Activated naive CD8-positive, alpha-beta T cell treated with anti-CD3 and anti-CD28 coated beads, Interleukin-2, amount 50 U/mL, for 24 hours (primary cell): ENCODE measurements around the gene TRIM41.

ENCODE experiments used
- ATAC-seq: fragments of 150-1000 bp; cut with Tn5 transposase; one replicate; pipeline ENCODE4 v1.10.0; 2021
- DNase-seq: peaks from one replicate; pipeline ENCODE4 v3.0.0; 2021
- H3K27ac Mint-ChIP-seq: one replicate; pipeline ENCODE4 v1.8.0; 2021; ENCODE audit warnings: mild to moderate bottlenecking, mixed read lengths
- H3K27me3 Mint-ChIP-seq: one replicate; pipeline ENCODE4 v1.8.0; 2021; ENCODE audit warnings: mixed read lengths
- H3K36me3 Mint-ChIP-seq: one replicate; pipeline ENCODE4 v1.8.0; 2021; ENCODE audit warnings: low read depth, mixed read lengths
- H3K4me1 Mint-ChIP-seq: one replicate; pipeline ENCODE4 v1.8.0; 2021; ENCODE audit warnings: mixed read lengths
- H3K4me3 Mint-ChIP-seq: one replicate; pipeline ENCODE4 v1.8.0; 2021; ENCODE audit warnings: mild to moderate bottlenecking, moderate library complexity, mixed read lengths
- H3K9me3 Mint-ChIP-seq: one replicate; pipeline ENCODE4 v1.8.0; 2021; ENCODE audit warnings: mixed read lengths

Gene TRIM41

DNA sequence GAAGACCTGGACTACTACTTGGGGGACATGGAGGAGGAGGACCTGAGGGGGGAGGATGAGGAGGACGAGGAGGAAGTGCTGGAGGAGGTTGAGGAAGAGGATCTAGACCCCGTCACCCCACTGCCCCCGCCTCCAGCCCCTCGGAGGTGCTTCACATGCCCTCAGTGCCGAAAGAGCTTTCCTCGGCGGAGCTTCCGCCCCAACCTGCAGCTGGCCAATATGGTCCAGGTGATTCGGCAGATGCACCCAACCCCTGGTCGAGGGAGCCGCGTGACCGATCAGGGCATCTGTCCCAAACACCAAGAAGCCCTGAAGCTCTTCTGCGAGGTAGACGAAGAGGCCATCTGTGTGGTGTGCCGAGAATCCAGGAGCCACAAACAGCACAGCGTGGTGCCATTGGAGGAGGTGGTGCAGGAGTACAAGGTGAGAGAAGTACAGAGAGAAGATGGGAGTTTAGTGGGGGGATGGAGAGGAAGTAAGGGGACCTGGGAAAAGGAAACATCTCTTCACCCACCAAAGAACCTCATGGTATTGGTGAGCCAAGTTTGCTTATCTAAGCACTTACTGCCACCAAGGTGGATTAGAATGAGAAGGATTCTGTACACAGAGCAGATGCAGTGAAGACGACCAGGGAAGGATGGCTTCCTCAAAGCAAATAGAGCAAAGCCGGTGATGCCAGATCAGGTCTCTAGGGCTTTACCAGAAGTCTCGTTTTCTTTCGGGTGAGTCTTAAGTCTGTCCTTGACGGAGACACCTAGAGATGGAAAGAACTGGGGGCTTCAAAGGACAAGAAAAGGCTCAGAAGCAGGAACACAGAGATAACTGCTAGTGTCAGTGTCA, 1.5 kb downstream of the TRIM41 start:
- Mint-ChIP-seq H3K36me3 (peaks cover 18% of the 10 kb centered on the region), H3K4me1 (peaks cover 64% of the 10 kb centered on the region), H3K27ac (peak overlapping the region; percentile 96), H3K27me3 (peaks cover 6% of the 10 kb centered on the region), H3K9me3 (no peaks in the 10 kb centered on the region), H3K4me3 (peak overlapping the region; percentile 97)
- DNase-seq (peak; percentile 48), ATAC-seq (no peak)

DNA sequence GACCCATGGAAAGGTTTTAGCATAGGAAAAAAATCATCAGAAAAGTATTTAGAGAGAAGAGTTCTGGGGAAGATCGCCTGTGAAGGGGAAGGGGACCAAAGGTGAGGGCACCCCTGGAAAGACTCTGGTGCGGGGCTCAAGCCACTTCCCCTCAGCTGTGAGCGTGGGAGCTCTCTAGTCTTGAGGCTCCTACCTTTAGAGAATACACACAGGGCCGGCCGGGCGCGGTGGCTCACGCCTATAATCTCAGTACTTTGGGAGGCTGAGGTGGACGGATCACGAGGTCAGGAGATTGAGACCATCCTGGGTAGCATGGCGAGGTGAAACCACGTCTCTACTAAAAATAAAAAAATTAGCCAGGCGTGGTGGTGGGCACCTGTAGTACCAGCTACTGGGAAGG, 6.9 kb downstream of the TRIM41 start:
- Mint-ChIP-seq H3K4me3 (no peak overlapping the region), H3K9me3 (no peaks in the 10 kb centered on the region), H3K4me1 (peaks cover 29% of the 10 kb centered on the region), H3K27me3 (no peaks in the 10 kb centered on the region), H3K36me3 (peaks cover 27% of the 10 kb centered on the region), H3K27ac (peak overlapping the region; percentile 2)
- no peak for ATAC-seq
- no peak for DNase-seq

DNA sequence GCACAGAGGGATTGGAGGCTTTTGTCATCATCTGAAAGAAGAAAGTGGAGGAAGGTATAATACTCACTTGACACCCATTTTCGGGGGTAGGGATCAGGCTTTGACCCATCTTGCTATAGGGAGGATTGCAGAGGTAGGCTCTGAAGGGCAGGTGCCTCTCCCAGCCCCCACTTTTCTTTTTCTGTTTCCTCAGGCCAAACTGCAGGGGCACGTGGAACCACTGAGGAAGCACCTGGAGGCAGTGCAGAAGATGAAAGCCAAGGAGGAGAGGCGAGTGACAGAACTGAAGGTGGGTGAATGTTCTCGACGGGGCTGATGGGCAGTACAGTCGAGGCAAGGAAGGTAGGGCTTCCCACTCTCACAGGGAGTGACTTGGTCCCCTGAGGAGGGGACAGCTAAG, 7.5 kb downstream of the TRIM41 start:
- H3K36me3 Mint-ChIP-seq: peaks cover 32% of the 10 kb centered on the region
- H3K4me3 Mint-ChIP-seq: no peak overlapping the region
- ATAC-seq (no peak), DNase-seq (no peak)
- H3K27me3 Mint-ChIP-seq: no peaks in the 10 kb centered on the region
- no peak overlapping the region for H3K27ac Mint-ChIP-seq
- H3K4me1 Mint-ChIP-seq: peaks cover 27% of the 10 kb centered on the region
- no peaks in the 10 kb centered on the region for H3K9me3 Mint-ChIP-seq

DNA sequence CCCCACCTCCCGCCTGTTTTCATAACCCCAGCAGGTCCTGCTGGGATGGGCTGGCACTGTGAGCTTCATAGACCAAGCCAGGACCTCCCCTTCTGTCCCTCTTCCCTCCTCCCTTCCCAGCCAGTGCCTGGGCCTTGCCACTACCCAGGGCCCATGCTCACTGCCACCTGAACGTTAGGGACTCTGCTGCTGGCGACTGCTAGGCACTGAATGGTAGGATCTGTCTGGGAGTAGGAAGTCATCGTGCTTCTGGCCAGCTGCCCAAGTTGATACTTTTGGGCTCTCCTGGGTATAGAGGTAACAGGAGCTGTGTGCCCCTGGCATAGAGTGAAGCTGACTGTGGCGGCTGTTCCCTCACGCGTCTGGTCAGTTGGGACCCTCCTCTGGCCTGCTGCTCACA, 8.4 kb downstream of the TRIM41 start:
- H3K27me3 Mint-ChIP-seq: no peaks in the 10 kb centered on the region
- DNase-seq (no peak), ATAC-seq (peak; percentile 17)
- H3K4me1 Mint-ChIP-seq: peaks cover 22% of the 10 kb centered on the region
- H3K36me3 Mint-ChIP-seq: peaks cover 37% of the 10 kb centered on the region
- H3K9me3 Mint-ChIP-seq: no peaks in the 10 kb centered on the region
- H3K4me3 Mint-ChIP-seq: no peak overlapping the region
- no peak overlapping the region for H3K27ac Mint-ChIP-seq

DNA sequence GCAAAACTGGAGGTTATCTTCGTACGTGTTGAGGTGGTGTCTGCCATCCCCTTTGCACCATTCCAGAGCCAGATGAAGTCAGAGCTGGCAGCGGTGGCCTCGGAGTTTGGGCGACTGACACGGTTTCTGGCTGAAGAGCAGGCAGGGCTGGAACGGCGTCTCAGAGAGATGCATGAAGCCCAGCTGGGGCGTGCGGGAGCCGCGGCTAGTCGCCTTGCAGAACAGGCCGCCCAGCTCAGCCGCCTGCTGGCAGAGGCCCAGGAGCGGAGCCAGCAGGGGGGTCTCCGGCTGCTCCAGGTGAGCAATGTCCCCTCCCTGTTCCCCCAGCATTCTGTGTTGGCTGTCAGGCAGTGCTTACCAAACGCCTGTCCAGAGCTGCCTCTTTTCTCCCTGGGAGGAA, 9.5 kb downstream of the TRIM41 start:
- DNase-seq (no peak), ATAC-seq (no peak)
- Mint-ChIP-seq H3K27me3 (no peaks in the 10 kb centered on the region), H3K9me3 (no peaks in the 10 kb centered on the region), H3K36me3 (peaks cover 44% of the 10 kb centered on the region), H3K4me3 (no peak overlapping the region), H3K4me1 (peaks cover 20% of the 10 kb centered on the region), H3K27ac (peak overlapping the region; percentile 75)

DNA sequence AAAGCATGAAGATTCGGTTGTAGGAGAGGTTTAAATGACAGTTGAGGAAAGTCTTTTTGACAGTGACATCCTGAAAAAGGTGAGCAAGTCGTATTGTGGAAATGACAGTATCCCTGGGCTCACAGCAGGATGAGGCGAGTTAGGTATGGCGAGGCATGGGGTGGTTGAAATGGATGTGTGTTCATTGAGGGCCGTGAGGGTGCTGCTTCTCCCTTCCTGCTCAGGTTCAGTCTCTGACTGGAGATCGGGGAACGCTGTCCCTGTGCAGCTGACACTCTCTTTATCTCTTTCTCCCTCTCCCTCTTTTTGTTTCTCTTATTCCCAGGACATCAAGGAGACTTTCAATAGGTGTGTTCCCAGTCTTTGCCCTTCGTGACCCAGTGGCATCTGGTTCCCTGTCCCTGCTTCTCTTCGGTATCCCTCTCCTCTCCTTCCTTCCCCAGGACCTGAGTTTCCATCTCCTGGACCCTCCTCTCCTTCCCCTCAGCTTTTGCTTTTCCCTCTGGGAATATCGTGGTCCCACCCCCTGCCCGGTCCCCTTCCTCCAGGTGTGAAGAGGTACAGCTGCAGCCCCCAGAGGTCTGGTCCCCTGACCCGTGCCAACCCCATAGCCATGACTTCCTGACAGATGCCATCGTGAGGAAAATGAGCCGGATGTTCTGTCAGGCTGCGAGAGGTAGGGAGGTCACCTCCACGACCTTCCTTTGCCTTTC, 10.2 kb downstream of the TRIM41 start:
- Mint-ChIP-seq H3K27me3 (no peaks in the 10 kb centered on the region), H3K9me3 (no peaks in the 10 kb centered on the region), H3K27ac (peak overlapping the region; percentile 75), H3K4me1 (peaks cover 23% of the 10 kb centered on the region), H3K4me3 (no peak overlapping the region), H3K36me3 (peaks cover 51% of the 10 kb centered on the region)
- ATAC-seq (no peak), DNase-seq (no peak)

DNA sequence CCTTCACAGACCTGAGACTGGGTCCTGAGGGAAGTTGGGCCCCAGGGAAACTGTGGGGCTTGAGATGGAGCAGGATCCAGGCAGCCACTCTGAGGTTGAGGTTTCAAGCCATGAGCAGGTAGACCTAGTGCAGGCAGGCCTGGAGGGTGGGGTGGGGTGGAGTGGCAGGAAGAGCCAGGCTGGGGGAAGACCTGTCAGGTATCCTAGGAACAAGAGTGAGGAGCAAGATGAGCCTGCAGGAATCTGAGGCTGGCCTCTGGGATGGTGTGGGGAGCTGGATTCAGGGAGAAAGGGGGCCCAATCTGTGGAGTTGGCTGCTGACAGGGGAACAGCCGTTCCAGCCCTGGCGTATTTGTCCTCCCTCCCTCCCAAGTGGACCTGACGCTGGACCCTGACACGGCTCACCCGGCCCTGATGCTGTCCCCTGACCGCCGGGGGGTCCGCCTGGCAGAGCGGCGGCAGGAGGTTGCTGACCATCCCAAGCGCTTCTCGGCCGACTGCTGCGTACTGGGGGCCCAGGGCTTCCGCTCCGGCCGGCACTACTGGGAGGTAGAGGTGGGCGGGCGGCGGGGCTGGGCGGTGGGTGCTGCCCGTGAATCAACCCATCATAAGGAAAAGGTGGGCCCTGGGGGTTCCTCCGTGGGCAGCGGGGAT, 10.8 kb downstream of the TRIM41 start:
- H3K4me1 Mint-ChIP-seq: peaks cover 30% of the 10 kb centered on the region
- H3K36me3 Mint-ChIP-seq: peaks cover 58% of the 10 kb centered on the region
- no peak for ATAC-seq
- H3K4me3 Mint-ChIP-seq: no peak overlapping the region
- no peaks in the 10 kb centered on the region for H3K9me3 Mint-ChIP-seq
- no peak overlapping the region for H3K27ac Mint-ChIP-seq
- H3K27me3 Mint-ChIP-seq: no peaks in the 10 kb centered on the region
- no peak for DNase-seq

DNA sequence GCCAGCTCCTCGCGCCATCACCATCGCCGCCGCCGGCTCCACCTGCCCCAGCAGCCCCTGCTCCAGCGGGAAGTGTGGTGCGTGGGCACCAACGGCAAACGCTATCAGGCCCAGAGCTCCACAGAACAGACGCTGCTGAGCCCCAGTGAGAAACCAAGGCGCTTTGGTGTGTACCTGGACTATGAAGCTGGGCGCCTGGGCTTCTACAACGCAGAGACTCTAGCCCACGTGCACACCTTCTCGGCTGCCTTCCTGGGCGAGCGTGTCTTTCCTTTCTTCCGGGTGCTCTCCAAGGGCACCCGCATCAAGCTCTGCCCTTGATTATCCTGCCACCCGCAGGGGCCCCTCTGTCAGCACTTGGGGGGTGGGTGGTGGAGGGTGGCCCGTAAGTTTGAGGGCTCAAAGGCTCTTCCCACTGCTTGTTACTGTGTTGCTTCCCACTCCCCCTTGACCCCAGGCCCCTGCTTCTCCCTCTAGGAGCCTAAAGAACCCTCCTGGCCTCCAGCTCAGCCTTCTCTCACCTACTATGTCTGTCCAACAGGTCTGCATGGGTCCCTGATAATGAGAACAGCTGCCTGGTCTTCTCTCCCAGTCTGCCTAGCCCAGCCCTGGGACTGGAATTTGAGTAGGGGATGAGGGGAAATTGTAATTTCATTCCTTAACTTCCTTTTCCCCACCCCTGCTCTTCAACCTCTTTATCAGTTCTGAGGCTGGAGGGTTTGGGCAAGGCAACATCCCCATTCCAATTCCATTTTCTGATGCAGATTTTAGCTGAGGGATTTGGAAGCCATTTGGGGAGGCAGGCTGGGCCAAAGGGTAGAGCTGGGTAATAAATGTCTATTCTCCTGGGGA, 11.6 kb downstream of the TRIM41 start:
- peak; percentile 7 for ATAC-seq
- no peak for DNase-seq
- no peaks in the 10 kb centered on the region for H3K9me3 Mint-ChIP-seq
- no peaks in the 10 kb centered on the region for H3K27me3 Mint-ChIP-seq
- H3K4me1 Mint-ChIP-seq: peaks cover 30% of the 10 kb centered on the region
- peak overlapping the region; percentile 59 for H3K27ac Mint-ChIP-seq
- no peak overlapping the region for H3K4me3 Mint-ChIP-seq
- peaks cover 60% of the 10 kb centered on the region for H3K36me3 Mint-ChIP-seq

DNA sequence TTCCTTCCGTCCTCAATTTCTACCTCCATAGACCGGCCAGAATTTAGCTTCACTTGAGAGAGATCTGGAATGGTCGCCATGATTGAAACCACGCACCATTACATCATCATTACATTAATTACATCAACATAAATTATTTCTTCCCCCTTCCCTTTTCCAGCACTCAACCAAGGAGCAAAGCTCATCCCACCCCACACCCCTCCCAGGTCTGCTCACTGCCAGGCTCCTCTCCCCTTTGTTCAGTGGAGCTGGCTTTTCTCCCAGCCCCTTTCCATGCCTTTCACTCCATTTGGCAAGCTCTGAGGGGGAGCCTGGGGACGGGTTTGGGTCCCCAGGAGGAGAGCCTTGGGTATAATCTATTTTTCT, 12.2 kb downstream of the TRIM41 start:
- Mint-ChIP-seq H3K27me3 (no peaks in the 10 kb centered on the region), H3K4me1 (peaks cover 29% of the 10 kb centered on the region), H3K36me3 (peaks cover 63% of the 10 kb centered on the region), H3K9me3 (no peaks in the 10 kb centered on the region), H3K27ac (peak overlapping the region; percentile 59), H3K4me3 (no peak overlapping the region)
- no peak for ATAC-seq
- DNase-seq: no peak

DNA sequence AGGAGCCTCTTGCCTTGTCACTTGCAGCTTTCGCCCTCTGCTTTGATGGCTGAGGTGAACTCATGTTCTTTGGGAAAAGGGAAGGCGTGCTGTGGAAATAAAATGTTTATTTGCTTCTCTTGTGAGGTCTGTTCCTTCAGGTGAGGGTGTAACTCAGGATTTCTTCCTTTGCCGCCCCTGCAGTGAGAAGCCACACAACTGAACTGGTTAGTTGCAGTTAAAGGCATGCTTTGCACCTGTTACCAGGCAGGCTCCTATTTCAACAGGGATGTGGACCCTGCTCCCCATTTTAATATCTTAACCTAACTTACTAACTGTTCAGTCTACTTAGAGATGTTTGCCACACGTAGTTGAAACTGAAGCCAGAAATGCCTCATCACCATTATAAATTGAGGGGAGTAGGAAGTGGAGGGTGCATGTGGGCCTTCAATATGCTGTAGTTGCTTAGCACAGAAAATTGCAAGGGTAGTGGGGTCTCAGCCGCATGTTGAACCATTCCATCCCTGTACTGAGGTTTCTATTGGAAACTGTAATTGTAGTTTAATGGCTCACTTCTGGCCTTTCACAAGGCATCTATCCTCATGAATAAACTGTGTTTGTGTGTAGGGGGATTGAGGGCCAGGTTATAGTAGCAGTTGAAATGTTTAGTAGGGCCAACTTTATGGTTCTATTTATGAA, 12.7 kb downstream of the TRIM41 start:
- Mint-ChIP-seq H3K36me3 (peaks cover 68% of the 10 kb centered on the region), H3K9me3 (no peaks in the 10 kb centered on the region), H3K27me3 (no peaks in the 10 kb centered on the region), H3K4me1 (peaks cover 30% of the 10 kb centered on the region), H3K27ac (peak overlapping the region; percentile 59), H3K4me3 (no peak overlapping the region)
- DNase-seq (no peak), ATAC-seq (no peak)

DNA sequence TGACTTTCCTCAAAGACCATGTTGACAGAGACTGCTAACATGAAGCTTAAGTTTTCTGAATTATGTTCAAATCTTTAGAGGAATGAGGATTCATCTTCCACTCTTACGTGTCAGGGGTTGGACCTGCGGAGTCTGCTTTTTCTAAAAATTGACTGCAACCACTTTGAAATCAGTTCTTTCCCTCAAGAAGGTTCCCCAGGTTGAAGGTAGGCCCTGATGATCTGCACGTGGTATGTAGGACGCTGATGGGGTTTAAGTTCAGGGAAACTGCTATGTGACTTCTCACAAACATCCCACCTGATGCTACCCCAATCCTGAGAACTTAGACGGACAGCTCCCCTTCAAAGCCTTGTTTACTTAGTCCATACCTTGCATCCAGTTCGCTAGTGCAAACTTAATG, 13.4 kb downstream of the TRIM41 start:
- Mint-ChIP-seq H3K27me3 (no peaks in the 10 kb centered on the region), H3K4me1 (peaks cover 37% of the 10 kb centered on the region), H3K9me3 (no peaks in the 10 kb centered on the region), H3K27ac (no peak overlapping the region), H3K4me3 (no peak overlapping the region), H3K36me3 (peaks cover 73% of the 10 kb centered on the region)
- ATAC-seq: no peak
- no peak for DNase-seq

DNA sequence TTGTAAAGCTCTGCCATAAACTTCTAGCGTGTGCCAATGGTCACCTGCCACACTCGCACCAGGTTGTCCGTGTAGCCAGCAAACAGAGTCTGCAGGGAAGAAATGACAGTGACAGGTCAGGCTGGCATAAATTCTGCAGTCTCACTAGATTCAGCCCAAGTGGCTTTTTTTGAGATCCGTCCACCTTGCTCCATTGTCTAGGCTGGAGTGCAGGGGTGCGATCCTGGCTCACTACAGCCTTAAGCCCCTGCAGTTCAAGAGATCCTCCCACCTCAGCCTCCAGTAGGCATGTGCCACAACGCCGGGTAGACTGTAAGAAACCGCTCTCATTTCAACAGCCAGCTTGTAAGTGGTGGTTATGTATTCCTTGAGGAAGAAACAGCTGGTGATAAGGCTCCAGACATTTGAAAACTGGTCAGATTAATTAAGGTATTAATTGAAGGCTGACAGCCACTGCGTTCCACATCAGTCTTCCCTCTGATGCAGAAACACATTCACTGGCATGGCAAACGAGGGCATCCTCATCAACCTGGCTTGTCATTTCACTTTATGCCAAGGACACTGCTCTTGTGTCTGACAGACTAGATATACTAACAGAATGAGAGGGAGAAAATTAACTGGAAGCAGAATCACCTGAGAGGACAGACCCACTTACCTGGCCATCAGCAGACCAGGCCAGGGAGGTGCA, 14.0 kb downstream of the TRIM41 start:
- peak overlapping the region; percentile 88 for H3K27ac Mint-ChIP-seq
- H3K36me3 Mint-ChIP-seq: peaks cover 78% of the 10 kb centered on the region
- no peak for ATAC-seq
- H3K27me3 Mint-ChIP-seq: no peaks in the 10 kb centered on the region
- H3K9me3 Mint-ChIP-seq: no peaks in the 10 kb centered on the region
- DNase-seq: no peak
- H3K4me3 Mint-ChIP-seq: no peak overlapping the region
- peaks cover 43% of the 10 kb centered on the region for H3K4me1 Mint-ChIP-seq

DNA sequence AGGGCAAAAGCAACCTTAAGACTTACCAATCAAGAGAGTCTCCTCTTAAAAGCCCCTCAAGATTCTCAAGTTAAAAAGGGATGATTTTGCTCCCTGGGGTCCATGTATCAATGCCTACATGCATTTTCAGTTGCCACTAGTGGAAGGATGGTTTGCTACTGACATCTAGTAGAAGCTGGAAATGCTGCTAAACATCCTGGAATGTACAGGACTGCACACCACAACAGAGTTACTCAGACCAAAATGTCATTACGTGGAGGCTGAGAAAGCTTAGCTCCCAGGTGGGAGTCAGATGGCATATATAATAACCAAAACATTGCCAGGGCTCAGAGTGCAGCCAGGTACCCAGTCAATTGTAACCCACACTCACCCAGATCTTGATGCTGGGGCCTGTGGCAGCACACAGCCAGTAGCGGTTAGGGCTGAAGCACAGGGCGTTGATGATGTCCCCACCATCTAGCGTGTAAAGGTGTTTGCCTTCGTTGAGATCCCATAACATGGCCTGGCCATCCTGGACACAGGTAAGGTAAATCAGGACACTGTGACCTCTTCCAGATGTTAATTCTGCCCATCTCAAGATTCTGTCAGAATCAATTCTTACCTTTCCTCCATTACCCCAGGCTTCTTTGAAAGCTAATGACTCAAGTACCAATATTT, 14.8 kb downstream of the TRIM41 start:
- peak overlapping the region; percentile 88 for H3K27ac Mint-ChIP-seq
- ATAC-seq (no peak), DNase-seq (no peak)
- H3K4me3 Mint-ChIP-seq: peak overlapping the region; percentile 38
- peaks cover 49% of the 10 kb centered on the region for H3K4me1 Mint-ChIP-seq
- H3K36me3 Mint-ChIP-seq: peaks cover 84% of the 10 kb centered on the region
- H3K9me3 Mint-ChIP-seq: no peaks in the 10 kb centered on the region
- H3K27me3 Mint-ChIP-seq: no peaks in the 10 kb centered on the region
